ENCODE data around the gene C13orf46. TPM values are rescaled to one million over a fixed set of nuclear protein-coding genes. Genes with fewer than 3 reads are reported as not detected.

The C13orf46 gene
- total and polyA plus RNA-seq, 10 of the 15 experiments (the other 5 are each of a cell fraction or from before 2014, with no cell fraction given), result 0.01 to 0.18 (median 0.09) TPM; not detected in 6

- POLR2A ChIA-PET, result interaction anchor here (1.0 kb wide), 1 partner anchor 19 kb away, joined by 3 read pairs; no protein-coding TSS in a partner anchor
These were observed 13.5 kb downstream of the C13orf46 start for GRCh38 chr13:113960276-113960948.

More at GRCh38 chr13:113960276-113960948, 13.5 kb downstream of the C13orf46 start:
- no peak for DNase-seq (ENCODE audit: low read depth, low spot score)
- no peak overlapping the region for H3K4me3 ChIP-seq
- no peak overlapping the region for H3K4me2 ChIP-seq (ENCODE audit: control insufficient read depth, insufficient read depth)
- no peaks in the 10 kb centered on the region for H3K27me3 ChIP-seq (replicated peaks in 1 of 2; ENCODE audit: control insufficient read depth in 2 of 2, insufficient read depth in 2 of 2, low read length in 1 of 2)
- no TSS peak for BruUV-seq (replicated peaks)
- ChIA-PET RAD21 (ENCODE audit: unreplicated experiment) (no interaction called here), SMC1A (ENCODE audit: uncharacterized antibody, unreplicated experiment) (no interaction called here), CTCF (no interaction called here)
- no peak for FAIRE-seq
- no peak overlapping the region for H3K9ac ChIP-seq (ENCODE audit: control insufficient read depth, insufficient read depth, low read length)
- ATAC-seq, result no peak
- H2AFZ ChIP-seq (ENCODE audit: control insufficient read depth, low read depth, low read length), result no peak overlapping the region
- in situ Hi-C loops (cut with MboI) (no loop called here), intact Hi-C loops (cut with micrococcal nuclease; ENCODE audit: unreplicated experiment) (no loop called here)
- TF ChIP-seq SMARCA5 (IDR thresholded peaks at IDR 0.05) (no peak), NFIC (IDR thresholded peaks at IDR 0.05; ENCODE audit: low read depth, low read length) (no peak), PAX8 (IDR thresholded peaks at IDR 0.05) (no peak), ZNF217 (IDR thresholded peaks at IDR 0.05) (no peak), ZZZ3 (IDR thresholded peaks at IDR 0.05; ENCODE audit: control insufficient read depth, insufficient read length, low read depth) (no peak), IRF4 (IDR thresholded peaks at IDR 0.05; ENCODE audit: low read depth, low read length) (no peak), SP1 (IDR thresholded peaks at IDR 0.05; ENCODE audit: low read depth, low read length) (no peak), ZBTB33 (IDR thresholded peaks at IDR 0.05) (no peak), RFX5 (IDR thresholded peaks at IDR 0.05; ENCODE audit: low read depth, low read length) (no peak), NR2C2 (IDR thresholded peaks at IDR 0.05; ENCODE audit: borderline replicate concordance, control insufficient read depth, insufficient read length, low read depth) (no peak), TCF7 (IDR thresholded peaks at IDR 0.05; ENCODE audit: borderline replicate concordance) (no peak), CBX5 (IDR thresholded peaks at IDR 0.05; ENCODE audit: low read depth) (no peak), MEF2B (IDR thresholded peaks at IDR 0.05; ENCODE audit: partially characterized antibody, poor library complexity, severe bottlenecking) (no peak), EP300 (IDR thresholded peaks at IDR 0.05; ENCODE audit: borderline replicate concordance in 1 of 2, control insufficient read depth in 1 of 2, low read depth in 2 of 2, low read length in 2 of 2) (no peak), IKZF2 (IDR thresholded peaks at IDR 0.05) (no peak), EGR1 (IDR thresholded peaks at IDR 0.05; ENCODE audit: borderline replicate concordance in 1 of 2, low read depth in 2 of 2, low read length in 2 of 2) (no peak), NRF1 (conservative IDR thresholded peaks at IDR 0.05; ENCODE audit: low read depth, low read length) (no peak)
- no peaks in the 10 kb centered on the region for H3K79me2 ChIP-seq (ENCODE audit: control insufficient read depth, insufficient read depth, low read length)
- H3K4me1 ChIP-seq (ENCODE audit: control insufficient read depth, insufficient read depth, low read length), result no peaks in the 10 kb centered on the region
- no peak overlapping the region for H3K27ac ChIP-seq (ENCODE audit: control insufficient read depth, insufficient read depth)
- peaks cover 7% of the 10 kb centered on the region; the same call in 1 of the 3 replicates for H3K9me3 ChIP-seq (replicated peaks; ENCODE audit: control insufficient read depth, insufficient read depth, low read length)
- WGBS (ENCODE audit: insufficient coverage, insufficient replicate concordance, low lambda C conversion rate, missing lambda C conversion rate), result 31% methylated on average over 6 of the region's 6 CpGs
- H4K20me1 ChIP-seq (ENCODE audit: control insufficient read depth, insufficient read depth), result no peaks in the 10 kb centered on the region
- no peaks in the 10 kb centered on the region for H3K36me3 ChIP-seq (ENCODE audit: control insufficient read depth in 2 of 2, insufficient read depth in 2 of 2, low read length in 1 of 2)
